GM10266 (cell line): ENCODE measurements around the gene RPAP3.

Experiments used
- DNase-seq: peaks from one replicate; pipeline ENCODE4 v3.0.0; 2012; ENCODE audit errors: extremely low spot score
- CTCF ChIP-seq: IDR thresholded peaks from 2 replicates; pipeline ENCODE4 v1.5.1; 2012; ENCODE audit warnings: mild to moderate bottlenecking, low read depth; ENCODE audit not compliant: control insufficient read depth, insufficient read depth; ENCODE audit errors: missing control alignments

The RPAP3 gene

GRCh38 chr12:47717443-47718193 lies 11.8 kb upstream of the RPAP3 start:
- DNase-seq, result peak; percentile 62
- TF ChIP-seq CTCF, result peak; percentile 53

- DNase-seq, result no peak
- TF ChIP-seq CTCF, result no peak
These were observed 11.2 kb upstream of the RPAP3 start for GRCh38 chr12:47717046-47717442.

GRCh38 chr12:47715877-47716548 lies 10.2 kb upstream of the RPAP3 start:
- no peak for TF ChIP-seq CTCF
- DNase-seq, result no peak

- peak; percentile 84 for TF ChIP-seq CTCF
- DNase-seq, result peak; percentile 75
These were observed 9.6 kb upstream of the RPAP3 start for GRCh38 chr12:47715393-47715876.

- DNase-seq, result no peak
- TF ChIP-seq CTCF, result no peak
These were observed 9.1 kb upstream of the RPAP3 start for GRCh38 chr12:47714826-47715386.

- DNase-seq, result no peak
- no peak for TF ChIP-seq CTCF
These were observed 6.3 kb upstream of the RPAP3 start for GRCh38 chr12:47712171-47712570.

GRCh38 chr12:47711448-47711847 lies 5.6 kb upstream of the RPAP3 start:
- no peak for DNase-seq
- no peak for TF ChIP-seq CTCF
